HT-29 (cell line): ENCODE results near the gene SEMA3B. TPM values are rescaled to one million over a fixed set of nuclear protein-coding genes. Genes with fewer than 3 reads are reported as not detected.
"Not testable (repeated sequence)": the region's sequence is repeated elsewhere in the genome, so short reads cannot be mapped to it uniquely, and the experiment has no call there.

ENCODE experiments used
- DNase-seq: peaks from one replicate; pipeline ENCODE4 v3.0.0-alpha.2; 2015; ENCODE audit warnings: low spot score
- total RNA-seq: library from RNA; depleted of rRNA; stranded (reverse); fragments of >200 nt; shearing (Covaris generic); gene quantifications from 2 replicates; pipeline ENCODE4 v1.2.3, GENCODE V29; 2014; rRNA removed

The SEMA3B gene
- 87.7 and 94.2 TPM in 2 replicates for total RNA-seq

- DNase-seq: peak; percentile 72
Measured at GRCh38 chr3:50268703-50269451, at the start of gene SEMA3B. Gene SEMA3B, plus strand, starts transcription at chr3:50269147. Its CDS starts 94 bp downstream, at chr3:50269241.

- no peak for DNase-seq
Measured at GRCh38 chr3:50219285-50219684, 49.7 kb upstream of the SEMA3B start.

GRCh38 chr3:50220109-50220508 lies 48.8 kb upstream of the SEMA3B start:
- no peak for DNase-seq

GRCh38 chr3:50221051-50221410 lies 47.9 kb upstream of the SEMA3B start:
- DNase-seq: no peak

- DNase-seq: no peak
Measured at GRCh38 chr3:50221411-50222168, 47.4 kb upstream of the SEMA3B start.

- no peak for DNase-seq
Measured at GRCh38 chr3:50222169-50222528, 46.8 kb upstream of the SEMA3B start.

DNA sequence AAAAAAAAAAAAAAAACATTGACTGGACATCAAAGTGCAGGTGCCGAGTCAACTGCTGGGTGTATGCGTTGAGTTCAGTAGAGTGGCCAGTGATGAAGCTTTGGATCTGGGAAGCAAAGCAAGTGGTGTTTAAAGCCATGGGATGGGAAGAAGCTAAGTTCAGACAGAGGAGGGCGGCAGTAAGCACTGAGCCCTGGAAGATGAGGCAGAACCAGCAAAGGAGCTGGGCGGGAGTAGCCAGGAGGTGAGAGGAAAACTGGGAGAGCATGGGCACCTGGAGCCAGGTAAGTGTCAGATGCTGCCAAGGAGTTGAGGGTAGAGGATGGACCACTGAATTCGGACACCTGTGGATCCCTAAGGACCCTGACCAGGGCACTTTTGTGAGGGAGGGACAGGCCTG lies 44.3 kb upstream of the SEMA3B start:
- no peak for DNase-seq

GRCh38 chr3:50226888-50227389 lies 42.0 kb upstream of the SEMA3B start:
- peak; percentile 41 for DNase-seq

DNA sequence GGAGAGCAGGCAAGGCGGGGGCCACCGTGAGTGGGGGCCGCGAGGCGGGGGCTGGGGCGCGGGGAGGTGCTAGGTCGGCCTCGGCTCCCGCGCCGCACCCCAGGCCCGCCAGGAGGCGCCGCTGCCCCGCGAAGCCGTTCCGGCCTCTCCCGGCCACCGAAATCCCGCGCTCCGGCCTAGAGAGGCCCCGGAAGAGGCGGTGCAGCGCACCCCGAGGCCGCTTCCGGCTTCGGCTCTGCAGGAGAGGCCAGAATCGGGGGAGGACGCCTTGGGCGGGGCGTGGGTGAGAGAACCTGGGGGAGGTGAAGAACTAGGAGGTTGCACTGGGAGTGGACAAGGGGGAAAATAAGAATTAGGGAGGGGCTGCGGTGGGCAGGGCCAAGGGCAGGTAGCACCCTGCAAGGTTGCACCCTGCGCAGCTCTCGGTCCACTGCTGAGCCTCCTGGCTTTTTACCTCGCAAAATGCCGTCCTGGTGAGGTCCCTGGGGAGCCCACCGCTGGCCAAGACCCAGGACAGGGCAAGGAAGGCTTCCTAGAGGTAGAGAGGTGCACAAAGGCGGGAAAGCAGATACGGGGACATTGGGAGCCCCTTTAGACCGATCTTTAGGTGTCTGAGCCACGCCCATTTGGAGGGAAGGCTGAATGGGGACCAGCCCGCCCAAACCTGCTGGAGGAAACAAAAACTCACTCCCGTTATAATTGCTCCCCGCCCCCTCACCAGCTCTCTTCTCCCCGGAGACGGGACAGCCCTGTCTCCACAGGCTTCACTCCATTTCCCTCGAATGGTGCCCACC lies 41.4 kb upstream of the SEMA3B start:
- DNase-seq: peak; percentile 86

DNA sequence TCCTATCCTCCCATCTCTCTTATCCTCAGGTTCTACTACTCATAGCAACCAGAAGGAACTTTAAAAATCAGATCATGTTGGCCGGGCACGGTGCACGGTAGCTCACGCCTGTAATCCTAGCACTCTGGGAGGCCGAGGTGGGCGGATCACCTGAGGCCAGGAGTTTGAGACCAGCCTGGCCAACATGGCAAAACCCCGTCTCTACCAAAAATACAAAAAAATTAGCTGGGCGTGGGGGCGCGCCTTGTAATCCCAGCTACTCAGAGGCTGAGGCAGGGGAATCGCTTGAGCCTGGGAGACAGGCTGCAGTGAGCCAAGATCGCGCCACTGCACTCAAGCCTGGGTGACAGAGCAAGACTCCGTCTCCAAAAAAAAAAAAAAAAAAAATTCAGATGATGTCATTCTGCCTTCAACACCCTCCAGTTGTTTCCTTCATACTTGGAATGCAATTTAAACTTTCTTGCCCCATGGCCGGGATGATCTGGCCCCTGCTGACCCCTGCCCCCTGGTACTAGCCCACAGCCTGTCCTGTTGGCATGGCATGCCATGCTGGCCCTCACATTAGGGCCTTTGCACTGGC lies 40.7 kb upstream of the SEMA3B start:
- DNase-seq: not testable (repeated sequence)

DNA sequence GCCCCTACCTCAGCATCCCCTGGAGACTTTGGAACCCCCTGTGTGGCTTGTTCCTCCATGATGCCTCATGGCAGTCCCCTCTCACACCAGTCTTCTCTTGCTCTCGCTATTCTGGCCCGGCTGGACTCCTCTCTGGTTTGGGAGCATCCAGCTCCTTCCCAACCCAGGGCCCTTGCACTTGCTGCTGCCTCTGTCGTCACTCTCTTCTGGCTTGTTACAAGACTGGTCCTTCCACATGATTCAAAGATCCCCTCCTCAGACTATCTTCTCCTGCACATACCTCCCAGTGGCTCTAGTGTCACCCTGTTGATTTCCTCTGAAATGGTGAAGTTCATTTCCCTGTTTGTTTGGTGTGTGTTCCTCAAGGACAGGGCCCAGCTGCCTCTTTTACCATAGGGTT lies 39.5 kb upstream of the SEMA3B start:
- DNase-seq: no peak

DNA sequence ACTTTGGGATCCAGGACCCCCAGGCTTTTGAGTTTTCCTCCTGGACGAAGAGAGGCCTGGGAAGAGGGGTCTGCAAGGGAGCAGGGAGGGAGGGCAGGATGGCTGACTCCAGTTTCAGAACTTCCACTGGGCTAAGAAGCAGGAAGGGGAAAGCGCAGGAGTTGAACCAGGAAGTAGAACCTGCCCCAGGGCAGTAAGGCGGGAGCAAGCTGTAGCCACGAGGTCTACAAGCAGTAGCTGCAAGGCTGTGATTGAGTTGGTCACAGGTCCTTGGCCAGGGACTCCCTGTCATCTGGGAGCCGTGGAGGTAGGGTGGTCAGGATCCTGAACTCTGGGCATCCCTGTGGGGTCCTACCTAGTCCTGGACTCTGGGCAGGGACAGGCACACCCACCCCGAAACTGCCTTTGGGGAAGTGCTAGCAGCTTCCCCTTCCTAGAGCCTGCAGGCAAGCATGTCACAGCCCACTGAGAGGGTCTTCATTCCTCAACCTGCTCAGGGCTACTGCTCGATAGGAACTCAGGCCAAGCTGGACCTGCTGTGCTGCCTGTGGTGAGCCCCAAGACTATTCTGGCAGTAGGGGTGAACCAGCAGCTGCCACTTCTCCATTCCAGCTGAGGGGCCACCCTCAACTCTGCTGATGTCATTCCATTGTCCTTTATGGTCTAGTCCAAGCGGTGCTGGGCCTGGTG lies 38.7 kb upstream of the SEMA3B start:
- no peak for DNase-seq

GRCh38 chr3:50230794-50231125 lies 38.2 kb upstream of the SEMA3B start:
- DNase-seq: no peak

DNA sequence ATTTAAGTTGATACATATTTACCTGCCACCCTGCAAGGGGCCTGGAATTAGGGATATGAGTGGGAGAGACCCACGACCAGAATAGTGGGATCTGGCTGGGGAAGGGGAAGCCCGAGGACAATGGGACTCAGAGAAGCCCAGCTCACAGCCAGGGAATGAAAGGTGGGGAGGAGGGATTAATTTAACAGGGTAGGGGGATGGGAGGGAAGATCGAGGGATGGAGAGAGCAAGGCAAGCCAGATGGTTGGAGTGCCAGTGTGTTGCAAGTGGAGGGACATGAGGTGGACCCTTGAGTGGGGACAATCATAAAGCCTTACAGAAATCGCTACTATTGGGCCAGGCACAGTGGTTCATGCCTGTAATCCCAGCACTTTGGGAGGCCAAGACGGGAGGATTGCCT lies 37.4 kb upstream of the SEMA3B start:
- no peak for DNase-seq

GRCh38 chr3:50232303-50232702 lies 36.6 kb upstream of the SEMA3B start:
- DNase-seq: no peak

GRCh38 chr3:50233176-50233575 lies 35.8 kb upstream of the SEMA3B start:
- no peak for DNase-seq

- DNase-seq: peak; percentile 95
Measured at GRCh38 chr3:50235716-50236483, 33.0 kb upstream of the SEMA3B start, which contains the start of gene GNAI2. Gene GNAI2, plus strand, starts transcription at chr3:50236204. Its CDS starts 132 bp downstream, at chr3:50236336.

- DNase-seq: no peak
Measured at GRCh38 chr3:50236484-50237132, 32.3 kb upstream of the SEMA3B start.

DNA sequence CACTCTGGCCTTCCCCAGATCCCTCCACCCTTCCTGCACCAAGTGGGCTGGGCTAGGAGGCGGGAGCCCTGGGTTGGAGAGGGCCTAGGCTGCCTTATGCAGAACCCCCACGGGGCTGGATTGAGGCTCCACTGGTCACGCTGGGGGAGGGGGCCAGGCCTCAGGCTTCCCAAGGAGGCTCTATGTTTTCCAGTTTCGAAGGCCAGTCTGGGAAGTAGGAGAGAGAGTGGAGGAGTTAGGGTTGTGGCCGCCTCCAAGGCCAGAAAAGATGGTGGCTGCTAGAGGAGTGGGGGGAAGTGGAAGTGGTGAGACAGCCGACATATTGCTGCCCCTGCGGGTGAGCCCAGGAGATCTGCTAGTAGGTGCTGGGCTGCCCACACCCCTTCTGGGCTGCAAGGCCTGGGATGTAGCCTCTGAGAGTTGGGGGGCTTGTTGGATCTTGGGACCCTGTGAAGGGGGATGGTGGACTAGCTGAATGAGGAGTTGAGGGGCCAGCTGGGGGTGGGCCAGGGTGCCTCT lies 31.8 kb upstream of the SEMA3B start:
- no peak for DNase-seq
